Measurements from ENCODE around the gene EDN1. TPM values are rescaled to one million over a fixed set of nuclear protein-coding genes. Genes with fewer than 3 reads are reported as not detected.
A peak's percentile ranks its signal among the peaks of the same experiment; 100 is the strongest.

EDN1 gene
- total RNA-seq, 1 experiment from 2014 or later, result 15.1 TPM

GRCh38 chr6:12311106-12311505 is 20.9 kb downstream of the EDN1 start:
- in situ Hi-C loops (cut with HindIII; ENCODE audit: low pct_unique_long_range_greater_than_20kb, low sequenced_read_pairs), result no loop called here
- no peaks in the 10 kb centered on the region for H3K9me3 ChIP-seq (ENCODE audit: control insufficient read depth, insufficient read depth, low read depth, low read length)
- no TSS peak for BruUV-seq (replicated peaks)
- H3K36me3 ChIP-seq (ENCODE audit: control insufficient read depth, insufficient read depth, low read length), result no peaks in the 10 kb centered on the region
- peak overlapping the region; percentile 20 to 22 for H3K4me3 ChIP-seq (ENCODE audit: low read depth in 2 of 2, low read length in 2 of 2)
- H3K27ac ChIP-seq (ENCODE audit: low read length), result peak overlapping the region; percentile 83
- intact Hi-C loops (cut with micrococcal nuclease; ENCODE audit: unreplicated experiment), result loop anchor here (5.0 to 10.0 kb wide), 2 partner anchors 184 to 291 kb away; no protein-coding TSS in a partner anchor
- H3K4me1 ChIP-seq (ENCODE audit: control insufficient read depth, insufficient read depth, low read length), result peaks cover 27% of the 10 kb centered on the region
- ChIA-PET POLR2A (interaction anchor here (0.6 kb wide), 1 partner anchor 23 kb away, joined by 5 read pairs; no protein-coding TSS in a partner anchor), CTCF (interaction anchor here (0.6 to 2.5 kb wide), 3 partner anchors 21 to 292 kb away, joined by 3 to 10 read pairs (median 6); partner anchors contain the start of gene EDN1)
- DNase-seq (ENCODE audit: low read depth, low spot score) (no peak), ATAC-seq (peak; percentile 76)
- TF ChIP-seq TCF7L2 (IDR thresholded peaks at IDR 0.05; ENCODE audit: low read depth, low read length) (no peak), SIN3A (IDR thresholded peaks at IDR 0.05; ENCODE audit: borderline replicate concordance, insufficient read depth, low read depth, low read length) (no peak), CTCF (IDR thresholded peaks at IDR 0.05) (peak; percentile 60), REST (IDR thresholded peaks at IDR 0.05; ENCODE audit: insufficient read depth in 1 of 2, low read depth in 2 of 2, low read length in 1 of 2) (no peak), POLR2AphosphoS5 (IDR thresholded peaks at IDR 0.05; ENCODE audit: low read depth, low read length) (0 out of 2 replicates have a peak, but pooled peaks have one; percentile 43)
- H3K27me3 ChIP-seq (ENCODE audit: control insufficient read depth, insufficient read depth, low read length), result no peaks in the 10 kb centered on the region

- Histone ChIP-seq H3K27me3 (ENCODE audit: control insufficient read depth, insufficient read depth, low read length) (no peaks in the 10 kb centered on the region), H3K36me3 (ENCODE audit: control insufficient read depth, insufficient read depth, low read length) (no peaks in the 10 kb centered on the region), H3K27ac (ENCODE audit: low read length) (peak overlapping the region; percentile 90), H3K9me3 (ENCODE audit: control insufficient read depth, insufficient read depth, low read depth, low read length) (no peaks in the 10 kb centered on the region), H3K4me3 (ENCODE audit: low read depth in 2 of 2, low read length in 2 of 2) (no peak overlapping the region), H3K4me1 (ENCODE audit: control insufficient read depth, insufficient read depth, low read length) (peaks cover 27% of the 10 kb centered on the region)
- intact Hi-C loops (cut with micrococcal nuclease; ENCODE audit: unreplicated experiment) (loop anchor here (5.0 to 10.0 kb wide), 2 partner anchors 182 to 290 kb away; no protein-coding TSS in a partner anchor), in situ Hi-C loops (cut with HindIII; ENCODE audit: low pct_unique_long_range_greater_than_20kb, low sequenced_read_pairs) (no loop called here)
- TF ChIP-seq POLR2AphosphoS5 (IDR thresholded peaks at IDR 0.05; ENCODE audit: low read depth, low read length) (no peak), REST (IDR thresholded peaks at IDR 0.05; ENCODE audit: insufficient read depth in 1 of 2, low read depth in 2 of 2, low read length in 1 of 2) (no peak), TCF7L2 (IDR thresholded peaks at IDR 0.05; ENCODE audit: low read depth, low read length) (no peak), SIN3A (IDR thresholded peaks at IDR 0.05; ENCODE audit: borderline replicate concordance, insufficient read depth, low read depth, low read length) (no peak), CTCF (IDR thresholded peaks at IDR 0.05) (no peak)
- CTCF ChIA-PET, result interaction anchor here (1.0 to 2.5 kb wide), 2 partner anchors 22 to 291 kb away, joined by 4 to 10 read pairs; partner anchors contain the start of gene EDN1
- no peak for ATAC-seq
- no TSS peak for BruUV-seq (replicated peaks)
- no peak for DNase-seq (ENCODE audit: low read depth, low spot score)
- POLR2A ChIA-PET, result no interaction called here
These were observed 22.6 kb downstream of the EDN1 start for GRCh38 chr6:12312736-12313135.

Data from Panc1 (cell line).